SU-DHL-6 (cell line): Measurements from ENCODE around the gene TFB1M.

Experiments used
- H2AFZ ChIP-seq: fragments of 200-600 bp; sonication (generic); 2 replicates; pipeline ENCODE4 v1.6.1; 2014; ENCODE audit warnings: low read depth, mild to moderate bottlenecking, moderate library complexity, mixed read lengths, antibody characterized with exemption, low read length; ENCODE audit not compliant: severe bottlenecking
- H3F3A ChIP-seq: fragments of 200-600 bp; shearing (Covaris generic); 2 replicates; pipeline ENCODE4 v1.6.0; 2016; ENCODE audit warnings: antibody characterized with exemption, mild to moderate bottlenecking; ENCODE audit not compliant: insufficient read depth
- H3K27ac ChIP-seq: fragments of 200-600 bp; sonication (generic); 2 replicates; pipeline ENCODE4 v1.5.1; 2016; ENCODE audit warnings: low read depth, mild to moderate bottlenecking, low read length, moderate library complexity, mixed read lengths
- H3K27me3 ChIP-seq: fragments of 200-600 bp; sonication (generic), shearing (Covaris generic); 2 replicates; pipeline ENCODE4 v1.6.0; 2014; ENCODE audit warnings: mild to moderate bottlenecking, low read length
- H3K36me3 ChIP-seq: fragments of 200-600 bp; sonication (generic); 2 replicates; pipeline ENCODE4 v1.6.1; 2014; ENCODE audit warnings: mild to moderate bottlenecking, low read length, mixed read lengths
- H3K4me2 ChIP-seq: fragments of 300-600, 200-600 bp; shearing (Covaris generic), sonication (generic); 2 replicates; pipeline ENCODE4 v1.6.0; 2014; ENCODE audit warnings: low read length, low read depth, mild to moderate bottlenecking; ENCODE audit not compliant: poor library complexity, severe bottlenecking
- H3K4me3 ChIP-seq: fragments of 200-600 bp; sonication (generic); 2 replicates; pipeline ENCODE4 v1.5.1; 2014; ENCODE audit warnings: antibody characterized with exemption, low read length, mild to moderate bottlenecking, mixed read lengths; ENCODE audit not compliant: insufficient read depth, poor library complexity, severe bottlenecking
- H3K79me2 ChIP-seq: fragments of 200-600 bp; sonication (generic); 2 replicates; pipeline ENCODE4 v1.6.1; 2014; ENCODE audit warnings: mild to moderate bottlenecking, low read length, moderate library complexity; ENCODE audit not compliant: insufficient read depth
- H3K9ac ChIP-seq: fragments of 200-600 bp; sonication (generic); 2 replicates; pipeline ENCODE4 v1.7.0; 2014; ENCODE audit warnings: mild to moderate bottlenecking, low read length
- H3K9me2 ChIP-seq: fragments of 200-600 bp; sonication (generic); replicated peaks from 2 replicates; pipeline ENCODE4 v1.6.1; 2014; ENCODE audit warnings: low read length; ENCODE audit not compliant: insufficient read depth
- H3K9me3 ChIP-seq: fragments of 200-600 bp; sonication (generic); 2 replicates; pipeline ENCODE4 v1.6.1; 2014; ENCODE audit warnings: low read length, mixed read lengths; ENCODE audit not compliant: insufficient read depth
- H4K20me1 ChIP-seq: fragments of 200-600 bp; sonication (generic); 2 replicates; pipeline ENCODE4 v1.6.1; 2014; ENCODE audit warnings: low read depth, mild to moderate bottlenecking, antibody characterized with exemption, low read length, moderate library complexity, mixed read lengths
- CTCF ChIP-seq: fragments of 200-600 bp; sonication (generic); IDR thresholded peaks from one replicate; pipeline ENCODE4 v1.5.1; 2017; ENCODE audit warnings: antibody characterized with exemption, mild to moderate bottlenecking, low read length, moderate library complexity; ENCODE audit not compliant: insufficient read depth, poor library complexity, severe bottlenecking
- EZH2phosphoT487 ChIP-seq: fragments of 200-600 bp; sonication (generic), shearing (Covaris generic); conservative IDR thresholded peaks from 2 replicates; pipeline ENCODE4 v1.6.1; 2018; ENCODE audit warnings: mild to moderate bottlenecking, antibody characterized with exemption, low read length, moderate library complexity, mixed read lengths

Gene TFB1M

GRCh38 chr6:155301867-155302266, 12.4 kb downstream of the TFB1M start:
- H3K9me2 ChIP-seq = no peaks in the 10 kb centered on the region
- peaks cover 11% of the 10 kb centered on the region; the same call in 1 of the 2 replicates for H3F3A ChIP-seq
- no peak overlapping the region for H3K27ac ChIP-seq
- no peak overlapping the region for H2AFZ ChIP-seq
- H3K4me3 ChIP-seq = no peak overlapping the region
- no peak overlapping the region for H3K9ac ChIP-seq
- no peaks in the 10 kb centered on the region for H3K27me3 ChIP-seq
- H3K36me3 ChIP-seq = peaks cover 55% of the 10 kb centered on the region
- peaks cover 20% of the 10 kb centered on the region; the same call in 1 of the 2 replicates for H3K79me2 ChIP-seq
- H3K4me2 ChIP-seq = no peak overlapping the region
- H3K9me3 ChIP-seq = no peaks in the 10 kb centered on the region
- no peak for TF ChIP-seq EZH2phosphoT487
- no peak for TF ChIP-seq CTCF
- peaks cover 4% of the 10 kb centered on the region; the same call in 1 of the 2 replicates for H4K20me1 ChIP-seq

GRCh38 chr6:155297669-155298068, 16.6 kb downstream of the TFB1M start:
- no peaks in the 10 kb centered on the region for H3K27me3 ChIP-seq
- no peaks in the 10 kb centered on the region for H3K9me2 ChIP-seq
- no peak overlapping the region for H3K9ac ChIP-seq
- no peaks in the 10 kb centered on the region for H3K9me3 ChIP-seq
- no peak overlapping the region for H3K4me3 ChIP-seq
- TF ChIP-seq EZH2phosphoT487 = no peak
- no peak for TF ChIP-seq CTCF
- H4K20me1 ChIP-seq = peaks cover 4% of the 10 kb centered on the region; the same call in 1 of the 2 replicates
- peaks cover 4% of the 10 kb centered on the region; the same call in 1 of the 2 replicates for H3K79me2 ChIP-seq
- H3K4me2 ChIP-seq = no peak overlapping the region
- H2AFZ ChIP-seq = no peak overlapping the region
- H3K36me3 ChIP-seq = peaks cover 40% of the 10 kb centered on the region; the same call in 1 of the 2 replicates
- no peak overlapping the region for H3K27ac ChIP-seq
- no peaks in the 10 kb centered on the region for H3F3A ChIP-seq

- no peak overlapping the region for H2AFZ ChIP-seq
- no peak overlapping the region for H3K27ac ChIP-seq
- H3K36me3 ChIP-seq = peaks cover 38% of the 10 kb centered on the region; the same call in 1 of the 2 replicates
- no peaks in the 10 kb centered on the region for H3K9me3 ChIP-seq
- peaks cover 8% of the 10 kb centered on the region; the same call in 1 of the 2 replicates for H3F3A ChIP-seq
- H3K9me2 ChIP-seq = no peaks in the 10 kb centered on the region
- TF ChIP-seq EZH2phosphoT487 (no peak), CTCF (no peak)
- H3K79me2 ChIP-seq = peaks cover 2% of the 10 kb centered on the region; the same call in 1 of the 2 replicates
- H3K4me2 ChIP-seq = no peak overlapping the region
- no peak overlapping the region for H3K4me3 ChIP-seq
- H4K20me1 ChIP-seq = no peaks in the 10 kb centered on the region; the same call in 1 of the 2 replicates
- no peaks in the 10 kb centered on the region for H3K27me3 ChIP-seq
- H3K9ac ChIP-seq = no peak overlapping the region
Observed at GRCh38 chr6:155292711-155293110, 21.6 kb downstream of the TFB1M start.
